Endothelial cell of hepatic sinusoid (primary cell): ENCODE data around the gene KCNJ10.

Experiments used
- in situ Hi-C: cut with HindIII; loops from 2 replicates; pipeline ENCODE4 v1.10.0; 2017; ENCODE audit warnings: low sequenced_read_pairs

KCNJ10 gene

GRCh38 chr1:160101037-160101716, 31.2 kb upstream of the KCNJ10 start:
- in situ Hi-C loops = loop anchor here (10.0 kb wide), 1 partner anchor 154 kb away; no protein-coding TSS in a partner anchor

- in situ Hi-C loops = loop anchor here (10.0 kb wide), 1 partner anchor 155 kb away; no protein-coding TSS in a partner anchor
Observed at GRCh38 chr1:160099716-160100375, 29.9 kb upstream of the KCNJ10 start.

DNA sequence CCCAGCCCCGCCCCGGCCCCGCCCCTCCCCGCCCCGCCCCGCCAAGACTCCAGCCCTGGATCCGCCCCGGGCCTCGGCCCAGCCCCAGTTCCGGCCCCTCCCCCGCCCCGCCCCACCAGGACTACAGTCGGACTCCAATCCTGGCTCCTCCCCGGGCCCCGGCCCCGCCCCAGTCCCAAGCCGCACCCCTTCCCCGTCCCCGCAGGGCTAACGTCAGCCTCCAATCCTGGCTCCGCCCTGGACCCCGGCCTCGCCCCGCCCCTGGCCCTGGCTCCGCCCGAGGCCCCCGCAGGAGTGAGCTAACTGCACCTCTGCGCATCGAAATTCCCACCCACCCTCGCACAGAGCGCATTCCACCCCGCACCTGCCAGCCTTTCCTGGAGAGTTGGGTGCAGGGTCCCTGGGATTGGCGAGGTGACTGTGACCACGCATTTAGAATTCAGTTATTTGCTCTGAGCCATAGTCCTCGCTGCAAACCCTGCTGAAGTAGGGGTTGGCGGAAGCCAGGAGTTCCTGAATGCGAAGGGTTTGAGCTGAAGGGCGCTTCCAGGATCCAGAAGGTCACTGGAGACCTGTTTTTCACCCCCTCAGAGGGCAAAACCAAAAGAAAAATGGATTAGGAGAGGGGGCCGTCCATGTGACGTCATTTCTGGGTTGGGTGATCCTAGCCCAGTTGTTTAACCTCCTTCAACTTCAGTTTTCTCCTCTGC, 29.0 kb upstream of the KCNJ10 start:
- in situ Hi-C loops = no loop called here

GRCh38 chr1:160097911-160098851, 28.2 kb upstream of the KCNJ10 start, which contains the start of gene IGSF8:
IGSF8 (minus strand) TSS chr1:160098619; CDS start chr1:160098472, 147 bp downstream.
- in situ Hi-C loops = no loop called here

- in situ Hi-C loops = no loop called here
Observed at GRCh38 chr1:160097151-160097910, 27.4 kb upstream of the KCNJ10 start.

GRCh38 chr1:160096274-160097116, 26.5 kb upstream of the KCNJ10 start:
- in situ Hi-C loops = no loop called here

- in situ Hi-C loops = no loop called here
Observed at GRCh38 chr1:160095382-160096105, 25.6 kb upstream of the KCNJ10 start.

DNA sequence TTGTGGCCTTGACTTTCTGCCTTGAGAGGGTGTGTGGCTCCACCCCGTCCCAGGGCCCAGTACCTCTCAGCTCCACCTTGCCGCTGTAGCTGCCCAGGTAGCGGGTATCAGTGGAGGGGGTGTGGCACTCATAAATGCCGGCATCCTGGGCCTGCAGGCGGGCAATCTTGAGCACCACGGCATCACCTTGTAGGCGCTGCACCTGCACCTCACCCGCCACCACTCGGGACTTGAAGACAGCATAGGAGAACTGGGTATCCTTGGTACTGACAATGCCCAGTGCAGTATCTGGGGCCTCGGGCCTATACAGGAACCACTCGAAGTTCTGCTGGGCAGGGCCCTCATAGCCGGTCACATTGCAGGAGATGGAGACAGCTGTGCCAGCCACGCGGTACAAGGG, 24.8 kb upstream of the KCNJ10 start:
- in situ Hi-C loops = no loop called here

DNA sequence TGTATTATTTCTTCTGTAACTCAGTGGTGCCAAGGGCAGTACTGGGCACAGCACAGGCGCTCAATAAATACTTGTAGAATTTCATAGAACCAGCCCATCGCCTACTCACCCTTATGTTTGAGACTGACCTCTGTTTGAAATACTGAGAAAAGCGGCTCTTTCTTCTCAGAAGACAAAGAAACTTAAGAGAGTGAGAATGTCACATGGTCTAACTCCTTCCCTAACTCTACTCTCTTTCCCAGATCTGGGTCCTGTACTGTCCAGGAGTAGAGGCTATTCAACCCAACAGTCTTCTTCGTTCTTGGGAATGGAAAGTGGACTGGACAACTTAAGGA, 24.3 kb upstream of the KCNJ10 start:
- in situ Hi-C loops = no loop called here

- in situ Hi-C loops = no loop called here
Observed at GRCh38 chr1:160093624-160094290, 23.8 kb upstream of the KCNJ10 start.

- in situ Hi-C loops = no loop called here
Observed at GRCh38 chr1:160093069-160093395, 23.1 kb upstream of the KCNJ10 start.

DNA sequence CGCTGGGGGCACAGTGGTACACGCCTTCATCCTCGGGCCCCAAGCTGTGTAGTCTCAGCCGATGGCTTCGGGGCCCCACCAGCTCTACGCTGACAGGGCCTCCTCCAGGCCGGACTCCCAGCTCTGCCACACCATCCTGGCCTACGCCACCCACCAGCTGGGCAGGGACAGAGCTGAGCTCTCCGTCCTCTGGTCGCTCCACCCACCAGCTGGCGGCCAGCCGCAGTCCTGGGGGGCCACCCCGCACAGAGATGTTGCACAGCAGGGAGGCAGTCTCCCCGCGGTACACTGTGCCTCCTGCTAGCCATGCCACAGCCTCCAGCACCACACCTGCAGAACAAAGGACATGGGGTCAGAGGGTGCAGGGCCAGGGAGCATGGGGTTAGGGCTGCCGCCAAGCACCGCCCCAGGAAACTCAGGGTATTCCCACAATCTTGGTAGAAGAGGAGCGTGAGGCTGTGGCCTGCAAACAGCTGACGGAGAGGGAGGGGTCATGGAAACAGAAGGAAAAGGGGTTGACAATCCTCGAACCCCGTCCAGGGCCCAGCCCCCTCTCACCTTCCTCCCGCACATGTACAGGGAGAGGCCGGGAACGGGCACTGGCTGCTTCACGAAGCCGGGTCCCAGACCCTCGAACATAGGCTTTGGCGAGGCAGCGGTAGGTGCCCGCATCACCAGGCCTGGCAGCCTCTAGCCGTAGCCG, 22.6 kb upstream of the KCNJ10 start:
- in situ Hi-C loops = no loop called here

- in situ Hi-C loops = no loop called here
Observed at GRCh38 chr1:160091666-160092223, 21.8 kb upstream of the KCNJ10 start.

GRCh38 chr1:160090760-160091159, 20.8 kb upstream of the KCNJ10 start:
- in situ Hi-C loops = no loop called here

DNA sequence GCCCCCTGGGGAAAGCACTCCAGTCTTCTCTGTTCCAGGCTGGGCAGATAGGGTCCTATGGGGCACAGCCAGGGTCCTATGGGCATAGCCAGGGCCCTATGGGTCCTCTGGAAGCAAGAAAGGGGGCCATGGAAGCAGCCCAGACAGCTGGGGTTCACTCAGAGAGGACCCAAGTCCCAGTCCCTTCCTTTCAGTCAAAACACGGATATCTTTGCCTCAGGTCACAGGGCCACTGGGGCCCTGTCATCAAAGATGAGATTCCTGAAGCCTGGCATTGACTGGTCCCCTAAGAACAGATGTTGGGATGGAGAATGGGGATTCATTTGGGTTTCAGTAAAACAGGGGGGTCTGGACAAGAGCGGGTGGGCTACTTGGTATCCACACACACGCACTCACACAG, 19.9 kb upstream of the KCNJ10 start:
- in situ Hi-C loops = loop anchor here (5.0 kb wide), 1 partner anchor 42 kb away; no protein-coding TSS in a partner anchor

DNA sequence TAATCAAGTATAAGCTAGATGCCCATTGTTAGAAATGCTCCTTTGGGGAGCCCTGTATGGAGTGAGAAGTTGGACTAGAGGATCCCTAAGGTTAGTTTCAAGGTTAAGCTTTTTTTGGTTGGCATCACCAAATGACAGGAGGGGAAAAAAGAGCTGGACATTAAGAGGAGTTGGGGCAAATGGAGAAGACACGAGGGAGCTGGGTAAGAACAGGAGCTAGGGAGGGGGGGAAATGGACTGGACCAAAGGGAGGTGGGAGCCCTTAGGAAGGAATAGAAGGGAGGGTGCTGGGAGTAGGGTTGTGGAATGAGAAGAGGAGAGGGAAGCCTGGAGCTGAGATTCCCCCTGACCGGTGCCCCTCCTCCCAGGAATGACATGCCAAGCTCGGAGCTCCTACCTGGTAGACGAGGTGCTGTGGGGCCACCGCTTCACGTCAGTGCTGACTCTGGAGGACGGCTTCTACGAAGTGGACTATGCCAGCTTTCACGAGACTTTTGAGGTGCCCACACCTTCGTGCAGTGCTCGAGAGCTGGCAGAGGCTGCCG, 17.2 kb upstream of the KCNJ10 start:
- in situ Hi-C loops = loop anchor here (5.0 kb wide), 1 partner anchor 45 kb away; no protein-coding TSS in a partner anchor

GRCh38 chr1:160086456-160086892, 16.5 kb upstream of the KCNJ10 start:
- in situ Hi-C loops = loop anchor here (5.0 kb wide), 1 partner anchor 46 kb away; no protein-coding TSS in a partner anchor
